ENCODE data around the gene GLTP.

Gene GLTP

GRCh38 chr12:109847142-109847735, 33.1 kb downstream of the GLTP start:
- no peak for DNase-seq (ENCODE audit: insufficient read length, low spot score)
- FAIRE-seq = no peak

DNA sequence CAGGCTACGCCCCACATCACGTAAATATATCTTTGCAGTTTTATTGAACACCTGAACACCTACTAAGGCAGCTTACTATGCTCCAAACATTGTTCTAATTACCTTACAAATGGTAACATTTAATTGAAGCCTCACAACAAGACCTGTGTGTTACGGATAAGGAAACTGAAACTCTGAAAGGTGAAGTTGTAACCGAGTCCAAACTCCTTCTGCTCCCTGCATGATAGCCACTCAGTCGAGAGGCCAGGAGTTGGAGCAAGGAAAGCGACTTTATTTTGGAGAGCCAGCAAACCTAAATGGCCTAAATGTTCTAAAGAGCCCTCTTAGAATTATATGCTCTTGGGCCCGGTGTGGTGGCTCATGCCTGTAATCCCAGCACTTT, 34.5 kb downstream of the GLTP start:
- no peak for FAIRE-seq
- DNase-seq (ENCODE audit: insufficient read length, low spot score) = no peak

DNA sequence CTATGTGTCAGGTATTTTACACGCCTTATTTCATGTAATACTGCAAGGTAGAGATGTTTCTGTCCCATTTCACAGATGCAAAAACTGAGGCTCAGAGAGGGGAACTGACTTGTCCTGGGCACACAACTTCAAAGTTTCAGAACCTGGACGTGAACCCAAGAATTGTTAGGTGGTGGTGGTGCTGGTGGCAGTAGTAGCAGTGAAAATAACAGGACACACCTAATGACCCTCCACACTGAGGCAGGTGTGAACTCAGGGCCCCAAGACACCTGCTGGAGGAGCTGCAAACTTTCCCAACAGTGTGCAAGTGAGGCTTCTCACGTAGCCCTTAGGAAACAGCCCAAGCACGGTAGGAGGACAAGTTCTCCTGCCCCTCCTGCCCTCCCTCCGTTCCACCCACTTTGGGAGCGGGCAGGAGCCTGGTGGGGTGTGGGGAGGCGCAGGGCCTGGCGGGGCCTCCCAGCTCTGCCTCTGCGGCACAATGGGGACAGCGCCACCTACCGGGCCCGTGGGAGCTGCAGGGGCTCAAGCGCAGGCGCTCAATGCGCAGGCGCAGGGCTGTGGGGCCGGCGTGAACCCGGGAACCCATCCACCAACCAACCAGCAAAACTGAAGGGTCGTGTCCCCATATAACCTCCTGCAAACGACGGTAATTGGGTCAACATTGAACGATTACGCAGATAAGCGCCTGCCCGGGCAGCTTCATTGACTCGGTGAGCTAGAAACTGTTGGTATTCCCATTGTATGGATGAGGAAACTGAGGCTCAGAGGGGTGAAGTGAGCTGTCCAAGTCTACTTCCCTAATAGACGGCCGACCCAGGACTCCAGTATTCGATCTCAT, 35.1 kb downstream of the GLTP start:
- FAIRE-seq = peak; percentile 75
- DNase-seq (ENCODE audit: insufficient read length, low spot score) = peak; percentile 90

DNA sequence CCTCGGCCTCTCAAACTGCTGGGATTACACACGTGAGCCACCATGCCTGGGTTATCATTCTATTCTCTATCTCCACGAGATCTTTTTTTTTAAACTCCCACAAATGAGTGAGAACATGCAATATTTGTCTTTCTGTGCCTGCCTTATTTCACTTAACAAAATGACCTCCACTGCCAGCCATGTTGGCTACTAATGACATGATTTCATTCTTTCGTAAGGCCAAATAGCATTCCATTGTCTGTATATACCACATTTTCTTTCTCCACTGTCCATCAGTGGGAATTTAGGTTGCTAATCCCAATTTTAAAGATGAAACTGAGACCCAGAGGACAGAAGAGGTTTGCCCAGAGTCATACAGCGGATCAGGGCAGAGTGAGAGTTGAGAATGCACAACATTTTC, 36.2 kb downstream of the GLTP start:
- FAIRE-seq = no peak
- DNase-seq (ENCODE audit: insufficient read length, low spot score) = no peak

- no peak for DNase-seq (ENCODE audit: insufficient read length, low spot score)
- FAIRE-seq = no peak
These were observed 38.3 kb downstream of the GLTP start for GRCh38 chr12:109842021-109842420.

DNA sequence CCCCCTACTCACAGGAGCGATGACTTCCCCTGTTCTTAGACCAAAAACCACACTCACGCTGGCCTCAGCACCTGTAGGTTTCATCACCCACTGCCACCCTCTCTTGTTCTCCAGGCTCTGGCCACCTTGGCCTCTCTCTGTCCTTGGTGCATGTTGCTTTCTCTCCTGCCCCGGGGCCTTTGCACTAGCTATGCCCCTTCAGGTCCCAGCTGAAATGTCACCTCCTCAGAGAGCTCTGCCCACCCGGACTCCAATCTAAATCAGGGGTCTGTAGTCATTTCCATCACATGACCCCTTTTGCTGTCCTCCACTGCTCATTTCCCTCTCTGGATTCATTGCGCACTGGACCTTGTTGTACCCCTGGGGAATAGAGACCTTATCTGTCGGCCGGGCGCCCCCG, 39.0 kb downstream of the GLTP start:
- FAIRE-seq = no peak
- DNase-seq (ENCODE audit: insufficient read length, low spot score) = no peak

DNA sequence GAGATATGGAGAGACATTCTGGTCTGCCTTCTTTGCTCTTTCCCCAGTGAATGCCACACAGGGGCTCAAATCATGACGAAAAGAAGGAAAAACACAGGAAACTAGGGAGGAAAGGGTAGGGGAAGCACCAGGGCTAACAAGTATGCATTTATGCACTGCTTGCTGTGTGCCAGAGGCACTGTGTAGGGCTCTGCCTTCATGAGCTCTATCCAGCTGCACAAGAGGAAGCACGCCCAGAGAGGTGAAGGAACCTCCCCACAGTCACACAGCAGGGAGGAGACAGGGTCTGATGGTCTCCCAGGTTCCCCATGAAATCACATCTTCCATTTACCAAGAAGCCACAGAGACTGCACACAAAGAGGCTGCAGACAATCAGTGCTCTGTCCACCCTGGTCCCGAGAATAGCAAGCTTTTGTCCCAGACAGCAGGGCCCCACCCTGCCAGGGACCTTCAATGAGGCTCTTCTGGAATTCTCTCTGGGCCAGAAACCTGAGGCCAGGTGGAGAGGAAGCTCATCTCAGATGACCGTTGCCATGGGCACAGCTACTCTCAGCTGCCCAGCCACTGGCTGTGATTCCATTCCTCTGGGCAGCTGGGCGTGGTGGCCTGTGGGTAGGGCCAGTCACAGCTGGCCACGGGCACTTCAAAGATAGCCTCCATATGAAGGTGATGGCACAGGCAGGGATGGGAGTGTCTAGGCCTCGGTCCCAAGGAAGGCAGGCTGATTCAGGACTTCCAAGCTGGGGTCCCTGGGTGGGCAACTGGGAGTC, 39.9 kb downstream of the GLTP start:
- DNase-seq (ENCODE audit: insufficient read length, low spot score) (no peak), FAIRE-seq (no peak)

GRCh38 chr12:109839444-109839843, 40.9 kb downstream of the GLTP start:
- no peak for DNase-seq (ENCODE audit: insufficient read length, low spot score)
- FAIRE-seq = no peak

DNA sequence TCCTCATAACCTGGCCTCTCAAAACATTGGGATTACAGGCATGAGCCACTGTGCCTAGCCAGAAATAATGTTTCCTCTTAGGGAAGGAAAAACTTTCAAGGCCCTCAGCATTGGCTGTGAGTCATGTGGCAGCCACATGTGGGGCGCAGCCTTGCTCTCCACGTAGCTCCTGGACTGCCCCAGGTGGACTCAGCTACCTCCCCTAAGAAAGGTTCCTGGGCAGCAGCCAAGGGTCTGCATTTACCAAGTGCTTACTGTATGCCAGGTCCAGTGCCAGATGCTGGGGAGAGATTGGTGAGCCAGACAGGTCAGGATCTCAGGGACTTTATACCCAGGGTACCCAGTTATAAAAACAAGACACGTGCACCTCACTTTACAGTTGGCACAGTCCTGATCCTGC, 43.4 kb downstream of the GLTP start:
- DNase-seq (ENCODE audit: insufficient read length, low spot score) (no peak), FAIRE-seq (no peak)

GRCh38 chr12:109835827-109836226, 44.5 kb downstream of the GLTP start:
- FAIRE-seq = no peak
- DNase-seq (ENCODE audit: insufficient read length, low spot score) = no peak

GRCh38 chr12:109833307-109834189, 46.8 kb downstream of the GLTP start, which contains the start of gene TRPV4:
Gene TRPV4 (minus strand): TSS chr12:109833398. CDS start chr12:109814796, 18,602 bp downstream.
- DNase-seq (ENCODE audit: insufficient read length, low spot score) (peak; percentile 41), FAIRE-seq (no peak)

- FAIRE-seq (no peak), DNase-seq (ENCODE audit: insufficient read length, low spot score) (no peak)
These were observed 47.6 kb downstream of the GLTP start for GRCh38 chr12:109832541-109833306.

DNA sequence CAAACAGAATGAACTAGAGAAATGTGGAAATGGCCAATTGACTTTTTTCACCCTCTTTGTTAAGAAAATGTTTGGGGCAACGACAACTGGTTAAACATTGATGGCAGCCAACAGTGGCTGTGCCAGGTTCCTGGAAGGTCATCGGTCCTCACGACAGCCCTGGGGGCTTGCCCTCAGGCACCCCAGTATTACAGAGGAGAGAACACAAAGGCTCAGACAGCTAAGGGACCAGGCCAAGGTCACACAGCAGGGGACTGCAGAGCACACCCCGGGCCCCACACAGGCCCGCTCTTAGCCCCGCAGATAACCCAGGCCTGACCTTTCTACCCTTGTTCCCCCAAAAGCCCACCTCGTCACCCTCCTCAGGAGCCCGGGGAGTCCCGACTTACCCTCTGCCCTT, 48.4 kb downstream of the GLTP start:
- DNase-seq (ENCODE audit: insufficient read length, low spot score) (no peak), FAIRE-seq (no peak)

- FAIRE-seq (no peak), DNase-seq (ENCODE audit: insufficient read length, low spot score) (no peak)
These were observed 49.0 kb downstream of the GLTP start for GRCh38 chr12:109831365-109831764.

GRCh38 chr12:109830718-109831117, 49.6 kb downstream of the GLTP start:
- FAIRE-seq (no peak), DNase-seq (ENCODE audit: insufficient read length, low spot score) (no peak)

DNA sequence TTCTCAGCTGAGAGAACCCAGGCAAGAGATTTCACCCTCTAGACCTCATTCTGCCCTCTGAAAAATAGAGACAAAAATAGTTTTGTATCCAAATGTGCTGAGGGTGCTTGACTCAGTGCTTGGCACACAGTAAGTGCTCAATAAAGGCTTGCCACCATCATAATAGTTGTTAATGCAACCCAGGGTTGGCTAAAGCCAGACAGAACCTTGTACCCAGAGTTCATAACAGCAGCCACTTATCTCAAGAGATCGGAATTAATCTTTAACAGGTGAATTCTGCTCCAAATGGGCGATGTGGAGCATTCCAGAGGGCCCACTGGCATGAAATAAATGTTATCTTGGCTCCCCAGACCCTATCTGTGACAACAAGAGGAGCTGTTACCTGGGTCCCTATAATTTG, 50.1 kb downstream of the GLTP start:
- no peak for DNase-seq (ENCODE audit: insufficient read length, low spot score)
- no peak for FAIRE-seq

GRCh38 chr12:109829667-109830066, 50.7 kb downstream of the GLTP start:
- FAIRE-seq (no peak), DNase-seq (ENCODE audit: insufficient read length, low spot score) (no peak)

- FAIRE-seq (no peak), DNase-seq (ENCODE audit: insufficient read length, low spot score) (no peak)
These were observed 51.4 kb downstream of the GLTP start for GRCh38 chr12:109828754-109829511.
